HG02588 (cell line): ENCODE results near the gene NLK.
"Not testable (repeated sequence)": the region's sequence is repeated elsewhere in the genome, so short reads cannot be mapped to it uniquely, and the experiment has no call there.

Experiments used
- ATAC-seq: cut with Tn5 transposase; IDR thresholded peaks from one replicate; pipeline ENCODE4 v1.9.1; 2021; ENCODE audit warnings: mild to moderate bottlenecking, moderate library complexity; ENCODE audit not compliant: unreplicated experiment

Gene NLK

DNA sequence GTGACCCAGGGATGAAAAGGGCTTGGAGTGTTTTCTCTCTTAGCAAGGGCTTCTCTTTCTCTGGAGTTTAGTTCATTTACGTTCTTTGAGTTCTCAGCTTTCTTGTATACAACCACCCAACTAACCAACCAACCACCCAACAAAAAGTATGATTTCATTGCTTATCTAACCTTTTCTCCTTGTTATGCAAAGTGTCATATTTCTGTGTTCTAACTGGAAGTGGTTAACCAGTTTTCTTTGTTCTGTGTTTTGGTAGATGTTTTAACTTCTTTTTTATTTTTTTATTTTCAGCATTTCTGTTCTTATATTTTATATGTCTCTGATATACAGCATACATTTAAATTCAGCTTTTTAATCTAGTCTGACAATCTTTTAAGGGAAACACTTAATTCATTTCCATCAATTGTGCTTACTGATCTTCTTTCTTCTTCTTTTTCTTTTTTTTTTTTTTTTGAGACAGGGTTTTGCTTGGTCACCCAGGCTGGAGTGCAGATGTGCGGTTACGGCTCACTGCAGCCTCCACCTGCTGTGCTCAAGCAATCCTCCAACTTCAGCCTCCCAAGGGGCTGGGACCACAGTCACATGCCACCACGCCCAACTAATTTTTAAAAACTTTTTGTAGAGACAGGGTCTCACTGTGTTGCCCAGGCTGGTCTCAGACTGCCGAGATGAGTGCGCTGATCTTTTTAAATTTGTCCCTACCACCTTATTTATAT lies 29.6 kb downstream of the NLK start:
- ATAC-seq: no peak

- no peak for ATAC-seq
Measured at GRCh38 chr17:28072936-28073533, 30.6 kb downstream of the NLK start.

DNA sequence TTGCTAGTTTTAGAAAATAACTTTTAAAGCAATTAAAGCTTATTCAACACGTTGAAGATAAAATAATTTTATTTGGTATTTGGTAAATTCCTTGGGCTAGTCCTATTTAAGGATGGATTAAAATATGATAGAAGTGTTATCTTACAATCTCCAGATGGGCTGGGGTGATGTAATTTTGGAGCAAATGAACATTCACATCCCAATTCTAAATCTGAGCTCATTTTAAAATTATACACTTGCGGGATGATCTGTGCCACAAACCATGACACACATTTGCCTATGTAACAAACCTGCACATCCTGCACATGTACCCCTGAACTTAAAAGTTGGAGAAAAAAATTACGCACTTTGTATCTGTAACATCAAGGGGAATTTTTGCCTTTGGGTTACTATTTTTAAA lies 31.5 kb downstream of the NLK start:
- ATAC-seq: no peak

GRCh38 chr17:28076144-28076543 lies 33.7 kb downstream of the NLK start:
- no peak for ATAC-seq

- ATAC-seq: not testable (repeated sequence)
Measured at GRCh38 chr17:28077140-28077539, 34.7 kb downstream of the NLK start.

DNA sequence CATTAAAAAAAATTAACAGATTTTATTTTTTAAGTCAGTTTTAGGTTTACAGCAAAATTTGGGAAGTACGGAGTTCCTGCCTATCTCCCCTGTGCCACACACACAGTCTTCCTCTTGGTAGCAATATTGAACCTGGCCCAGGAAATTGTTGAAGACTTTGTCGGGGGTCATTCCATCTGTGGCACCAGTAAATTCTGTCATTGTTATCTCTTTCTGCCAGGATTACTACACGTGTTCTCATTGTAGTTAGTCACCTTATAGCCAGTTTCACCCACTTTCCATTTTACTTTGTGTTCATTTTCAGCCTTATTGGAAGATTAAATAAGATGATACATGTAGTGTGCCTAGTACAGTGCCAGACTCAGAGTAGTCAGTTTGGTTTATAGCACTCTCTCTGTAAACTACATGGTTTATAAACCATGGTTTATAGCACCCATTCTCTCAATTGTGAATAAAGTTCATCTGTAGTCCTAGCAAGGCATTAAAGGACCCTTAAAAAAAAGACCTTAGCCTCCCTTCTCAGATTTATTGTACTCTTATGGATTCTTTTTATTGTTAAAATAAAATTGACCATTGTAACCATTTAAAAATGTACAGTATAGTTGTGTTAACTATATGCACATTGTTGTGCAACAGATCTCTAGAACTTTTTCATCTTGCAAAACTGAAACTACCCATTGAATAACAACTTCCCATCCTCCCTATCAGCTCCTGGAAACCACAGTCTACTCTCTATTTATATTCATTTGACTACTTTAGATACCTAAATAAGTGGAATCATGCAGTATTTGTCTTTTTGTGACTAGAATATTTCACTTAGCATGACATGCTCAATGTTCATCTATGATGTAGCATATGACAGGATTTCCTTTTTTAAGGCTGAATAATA lies 36.1 kb downstream of the NLK start:
- no peak for ATAC-seq

GRCh38 chr17:28081467-28081866 lies 39.0 kb downstream of the NLK start:
- ATAC-seq: no peak

DNA sequence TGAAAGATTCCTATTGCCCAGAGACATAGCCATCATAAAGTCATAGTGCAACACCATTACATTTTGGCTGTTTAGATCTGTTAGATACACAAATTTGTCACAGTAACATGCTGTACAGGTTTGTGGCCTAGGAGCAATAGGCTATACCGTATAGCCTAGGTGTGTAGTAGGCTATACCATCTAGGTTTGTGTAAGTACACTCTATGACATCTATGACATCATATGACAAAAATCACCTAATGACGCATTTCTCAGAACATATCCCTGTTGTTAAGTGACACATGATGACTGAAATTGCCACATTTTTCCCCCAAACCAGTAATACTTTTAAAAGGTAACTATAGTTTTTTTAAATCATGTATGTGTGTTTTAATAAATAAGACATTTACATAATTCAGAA lies 43.3 kb downstream of the NLK start:
- ATAC-seq: no peak

GRCh38 chr17:28086519-28086918 lies 44.0 kb downstream of the NLK start:
- ATAC-seq: no peak

- no peak for ATAC-seq
Measured at GRCh38 chr17:28087743-28088142, 45.3 kb downstream of the NLK start.

DNA sequence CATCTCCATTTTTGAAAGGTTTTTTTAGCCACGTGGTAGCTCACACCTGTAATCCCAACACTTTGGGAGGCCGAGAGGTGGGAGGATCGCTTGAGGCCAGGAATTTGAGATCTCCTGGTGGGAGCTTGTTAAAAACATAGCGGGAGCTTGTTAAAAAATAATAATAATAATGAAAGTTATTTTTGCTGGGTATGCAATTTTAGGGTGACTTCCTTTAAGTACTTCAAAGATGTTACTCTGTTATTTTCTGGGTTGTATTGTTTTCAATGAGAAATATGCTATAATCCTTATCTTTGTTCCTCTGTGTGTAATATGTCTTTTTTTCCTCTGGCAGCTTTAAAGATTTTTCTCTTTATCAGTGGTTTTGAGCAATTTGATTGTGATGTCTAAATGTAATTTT lies 48.1 kb downstream of the NLK start:
- no peak for ATAC-seq

DNA sequence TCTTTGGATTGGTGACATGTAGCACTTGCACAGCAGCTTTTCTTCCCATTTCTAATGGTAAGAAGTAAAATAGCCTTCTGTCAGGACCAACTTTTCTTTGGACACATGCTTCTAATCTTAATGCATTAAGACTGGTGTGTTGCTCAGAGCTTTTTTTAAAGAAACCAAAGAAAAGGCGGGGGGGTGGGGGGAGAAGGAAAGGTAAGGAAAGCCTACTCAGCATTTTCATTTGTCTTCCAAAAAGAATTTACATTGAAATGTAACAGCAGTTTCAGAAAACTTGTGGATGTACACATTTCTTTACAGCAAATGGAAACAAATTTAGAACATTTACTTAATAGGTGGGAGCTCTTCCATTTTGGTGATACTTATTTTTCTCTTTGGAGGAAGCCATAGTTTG lies 49.6 kb downstream of the NLK start:
- ATAC-seq: no peak

- no peak for ATAC-seq
Measured at GRCh38 chr17:28093999-28094716, 51.7 kb downstream of the NLK start.

DNA sequence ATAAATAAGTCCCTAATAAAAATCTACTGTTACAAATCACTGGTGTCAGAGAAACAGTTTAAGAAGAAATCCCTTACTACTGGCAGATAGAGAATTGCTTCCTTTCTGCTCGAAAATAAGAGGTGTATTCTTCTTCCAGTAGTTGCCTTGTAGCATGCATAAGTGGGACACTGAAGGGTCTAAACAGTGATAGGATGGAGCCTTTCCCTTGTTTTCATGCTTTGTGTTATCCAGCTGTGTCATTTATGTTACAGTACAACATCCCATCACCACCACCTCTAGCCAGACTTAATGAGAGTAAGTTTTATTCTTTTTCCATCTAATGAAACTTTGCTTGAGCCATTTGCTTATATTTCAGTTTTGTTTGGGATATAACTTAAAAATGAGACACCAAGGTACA lies 54.3 kb downstream of the NLK start:
- no peak for ATAC-seq

- no peak for ATAC-seq
Measured at GRCh38 chr17:28097254-28097653, 54.8 kb downstream of the NLK start.

GRCh38 chr17:28097901-28098300 lies 55.4 kb downstream of the NLK start:
- ATAC-seq: no peak

DNA sequence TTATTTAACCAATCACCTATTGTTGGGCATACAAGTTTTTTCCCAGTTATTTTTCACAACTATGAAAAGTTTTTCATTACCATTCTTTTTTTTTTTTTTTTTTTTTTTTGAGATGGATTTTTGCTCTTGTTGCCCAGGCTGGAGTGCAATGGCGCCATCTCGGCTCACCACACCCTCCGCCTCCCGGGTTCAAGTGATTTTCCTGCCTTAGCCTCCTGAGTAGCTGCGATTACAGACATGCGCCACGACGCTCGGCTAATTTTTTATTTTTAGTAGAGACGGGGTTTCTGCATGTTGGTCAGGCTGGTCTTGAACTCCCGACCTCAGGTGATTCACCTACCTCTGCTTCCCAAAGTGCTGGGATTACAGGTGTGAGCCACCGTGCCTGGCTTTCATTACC lies 56.1 kb downstream of the NLK start:
- not testable (repeated sequence) for ATAC-seq

DNA sequence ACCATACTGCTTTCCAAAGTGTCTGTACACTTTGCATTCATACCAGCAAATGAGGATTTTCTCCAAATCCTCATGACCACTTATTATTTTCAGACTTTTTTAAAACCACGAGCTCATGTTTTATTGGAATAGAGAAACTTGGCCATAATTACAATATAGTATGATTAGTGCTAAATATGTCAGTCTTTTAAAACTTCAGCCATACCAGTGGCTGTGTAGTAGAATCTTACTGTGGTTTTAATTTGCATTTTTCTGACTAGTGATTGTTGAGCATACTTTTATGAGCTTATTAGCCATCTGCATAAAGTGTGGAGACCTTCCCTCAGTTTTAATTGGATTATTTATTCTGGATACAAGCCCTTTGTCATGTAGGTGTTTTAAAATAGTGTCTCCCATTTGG lies 57.8 kb downstream of the NLK start:
- ATAC-seq: no peak

DNA sequence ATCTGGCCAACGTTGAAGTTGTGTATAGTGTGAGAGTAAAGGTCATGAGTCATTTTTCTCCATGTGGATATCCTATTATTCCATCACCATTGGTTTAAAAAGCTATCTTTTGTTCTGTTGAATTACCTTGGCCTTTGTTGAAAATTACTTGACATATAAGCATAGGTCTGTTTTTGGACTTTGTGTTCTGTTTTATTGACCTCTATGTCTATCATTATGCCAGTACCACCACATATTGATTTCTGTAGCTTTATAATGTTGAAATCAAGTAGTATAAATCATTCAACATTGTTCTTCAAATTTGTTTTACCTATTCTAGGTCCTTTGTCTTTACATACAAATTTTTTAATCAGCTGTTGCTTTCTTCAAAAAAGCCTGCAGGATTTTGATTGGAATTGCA lies 58.5 kb downstream of the NLK start:
- ATAC-seq: no peak

GRCh38 chr17:28101919-28102318 lies 59.4 kb downstream of the NLK start:
- ATAC-seq: no peak

GRCh38 chr17:28105501-28105900 lies 63.0 kb downstream of the NLK start:
- no peak for ATAC-seq
